ENCODE measurements around the gene FHIT.

Gene FHIT

GRCh38 chr3:59920822-59921221, 1330.4 kb downstream of the FHIT start:
- no peak overlapping the region for H3K4me3 ChIP-seq (ENCODE audit: low read depth, low read length)
- TF ChIP-seq CTCF (IDR thresholded peaks at IDR 0.05; ENCODE audit: low read depth, low read length), result no peak

DNA sequence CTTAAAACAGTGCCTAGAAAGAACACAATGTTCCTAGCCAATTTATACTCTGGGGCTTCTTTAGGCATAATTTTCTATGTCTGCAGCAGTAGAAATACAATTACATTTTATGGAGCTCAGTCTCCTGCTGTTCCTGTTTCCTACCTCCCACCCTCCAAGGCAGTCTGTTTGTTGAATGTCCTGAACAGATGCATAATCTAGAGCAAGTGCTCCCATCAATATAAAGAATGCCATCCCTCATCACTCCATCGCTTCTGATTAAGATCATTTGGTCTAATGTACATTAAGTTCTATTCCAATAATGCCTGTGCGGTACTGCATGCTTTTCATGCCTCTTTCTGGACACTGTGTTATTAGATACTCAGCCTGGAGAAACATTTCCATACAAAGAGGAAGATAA, 1331.7 kb downstream of the FHIT start:
- TF ChIP-seq CTCF (IDR thresholded peaks at IDR 0.05; ENCODE audit: low read depth, low read length), result no peak

DNA sequence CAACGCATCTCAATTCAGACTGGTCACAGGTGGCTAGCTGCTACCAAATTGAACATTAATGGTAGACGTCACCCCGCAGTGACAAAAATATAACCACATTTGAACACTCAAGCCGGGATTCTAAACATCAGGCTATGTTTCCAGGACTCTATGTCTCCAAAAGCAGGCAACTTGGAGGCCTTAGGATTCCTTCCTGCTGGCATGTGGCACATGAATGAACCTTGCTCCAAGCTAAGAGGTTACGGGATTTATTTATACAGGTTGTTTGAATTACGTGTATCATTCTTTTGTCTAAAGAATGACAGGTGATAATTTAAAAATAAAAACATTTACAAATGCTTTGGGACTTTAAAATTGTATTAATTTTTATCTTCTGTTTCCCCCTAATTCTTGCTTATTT, 1337.0 kb downstream of the FHIT start:
- H3K4me3 ChIP-seq (ENCODE audit: low read depth, low read length), result no peak overlapping the region
- TF ChIP-seq CTCF (IDR thresholded peaks at IDR 0.05; ENCODE audit: low read depth, low read length), result no peak

More for the DNA sequence above, 1331.7 kb downstream of the FHIT start:
- no peak overlapping the region for H3K4me3 ChIP-seq (ENCODE audit: low read depth, low read length)

DNA sequence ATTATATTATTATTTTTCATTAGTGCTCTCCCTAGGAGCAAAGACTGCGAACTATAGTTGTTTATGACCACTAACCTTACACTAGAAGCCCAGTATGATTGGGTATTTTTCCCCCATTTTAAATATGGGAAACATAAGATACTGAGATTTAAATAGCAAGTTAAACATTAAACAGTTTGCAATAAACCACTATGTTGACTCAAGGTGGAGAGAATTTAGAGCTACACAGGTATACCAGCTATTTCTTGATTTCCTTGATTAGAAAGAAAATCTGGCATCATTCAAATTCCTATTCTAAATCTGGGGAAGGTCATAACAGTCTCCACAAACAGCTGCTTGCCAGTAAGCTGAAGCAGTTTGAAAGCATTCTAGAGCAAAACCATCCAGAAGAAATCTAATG, 1337.6 kb downstream of the FHIT start:
- TF ChIP-seq CTCF (IDR thresholded peaks at IDR 0.05; ENCODE audit: low read depth, low read length), result no peak
- H3K4me3 ChIP-seq (ENCODE audit: low read depth, low read length), result no peak overlapping the region

DNA sequence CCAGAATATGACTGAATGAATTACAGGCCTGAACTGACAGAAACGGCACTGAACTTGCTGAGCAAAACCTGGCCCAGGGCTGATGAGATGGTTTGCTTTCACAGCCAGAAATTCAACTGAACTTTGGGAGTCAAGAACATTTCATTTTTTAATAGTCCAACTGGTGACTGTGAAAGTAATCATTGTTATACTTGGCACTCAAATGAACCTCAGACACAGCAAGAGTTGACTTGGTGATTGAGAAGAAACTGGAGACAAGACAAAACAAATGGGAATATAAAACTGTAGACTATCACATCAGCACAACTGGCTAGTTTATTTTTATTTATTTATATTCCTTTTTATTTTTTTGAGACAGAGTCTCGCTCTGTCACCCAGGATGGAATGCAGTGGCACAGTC, 1342.6 kb downstream of the FHIT start:
- H3K4me3 ChIP-seq (ENCODE audit: low read depth, low read length), result no peak overlapping the region
- no peak for TF ChIP-seq CTCF (IDR thresholded peaks at IDR 0.05; ENCODE audit: low read depth, low read length)

GRCh38 chr3:59908280-59908679, 1343.0 kb downstream of the FHIT start:
- TF ChIP-seq CTCF (IDR thresholded peaks at IDR 0.05; ENCODE audit: low read depth, low read length), result no peak
- H3K4me3 ChIP-seq (ENCODE audit: low read depth, low read length), result no peak overlapping the region

GRCh38 chr3:59904296-59904695, 1347.0 kb downstream of the FHIT start:
- H3K4me3 ChIP-seq (ENCODE audit: low read depth, low read length), result no peak overlapping the region
- TF ChIP-seq CTCF (IDR thresholded peaks at IDR 0.05; ENCODE audit: low read depth, low read length), result no peak
